Ishikawa (cell line): ENCODE measurements around the gene CSTPP1.

Source experiments
- CEBPB ChIP-seq: IDR thresholded peaks from 2 replicates; pipeline ENCODE4 v1.6.1; 2012
- CREB1 ChIP-seq: IDR thresholded peaks from 2 replicates; pipeline ENCODE4 v1.6.1; 2012; ENCODE audit warnings: low read depth
- EGR1 ChIP-seq: IDR thresholded peaks from 2 replicates; pipeline ENCODE4 v1.6.1; 2012
- EP300 ChIP-seq: IDR thresholded peaks from 2 replicates; pipeline ENCODE4 v1.6.1; 2012; ENCODE audit warnings: borderline replicate concordance
- MAX ChIP-seq: IDR thresholded peaks from 2 replicates; pipeline ENCODE4 v1.6.1; 2012
- NFIC ChIP-seq: IDR thresholded peaks from 2 replicates; pipeline ENCODE4 v1.6.1; 2012
- RAD21 ChIP-seq: IDR thresholded peaks from 2 replicates; pipeline ENCODE4 v1.6.1; 2012; ENCODE audit warnings: low read depth
- REST ChIP-seq: IDR thresholded peaks from 2 replicates; pipeline ENCODE4 v1.6.1; 2012; ENCODE audit warnings: low read depth, mild to moderate bottlenecking
- TAF1 ChIP-seq: IDR thresholded peaks from 2 replicates; pipeline ENCODE4 v1.6.1; 2012; ENCODE audit warnings: low read depth, mild to moderate bottlenecking
- YY1 ChIP-seq: IDR thresholded peaks from 2 replicates; pipeline ENCODE4 v1.6.1; 2012; ENCODE audit warnings: low read depth
- ZBTB7A ChIP-seq: IDR thresholded peaks from 2 replicates; pipeline ENCODE4 v1.6.1; 2012; ENCODE audit warnings: low read depth

GRCh38 chr11:46917109-46917761 lies 19.3 kb upstream of the CSTPP1 start:
- TF ChIP-seq EGR1, result no peak
- TF ChIP-seq YY1, result no peak
- TF ChIP-seq RAD21, result no peak
- no peak for TF ChIP-seq ZBTB7A
- no peak for TF ChIP-seq CREB1
- TF ChIP-seq NFIC, result no peak
- no peak for TF ChIP-seq REST
- no peak for TF ChIP-seq EP300
- no peak for TF ChIP-seq MAX
- no peak for TF ChIP-seq TAF1
- TF ChIP-seq CEBPB, result no peak
